IMR-90 (cell line): Measurements from ENCODE around the gene CLPTM1. TPM values are rescaled to one million over a fixed set of nuclear protein-coding genes. Genes with fewer than 3 reads are reported as not detected.

Experiments used
- ATAC-seq: fragments of 200-7000 bp; cut with Tn5 transposase; 2 replicates; pipeline ENCODE4 v1.9.1; 2020; ENCODE audit warnings: low read depth, mild to moderate bottlenecking, moderate library complexity
- BruUV-seq: library from RNA; stranded (reverse); fragments of 400-500 nt; replicated peaks from 2 replicates; lab custom pipeline; 2021; lab: Mats Ljungman, UMichigan
- CTCF ChIA-PET: fragments of 300-600 bp; formaldehyde crosslinking; extraction: SDS; loops from one replicate; lab custom pipeline; 2021; ENCODE audit warnings: antibody characterized with exemption; lab: Yijun Ruan, JAX
- POLR2A ChIA-PET: fragments of 300-600 bp; sonication (Branson Sonifier 250); formaldehyde crosslinking; loops from one replicate; lab custom pipeline; 2022; ENCODE audit warnings: antibody characterized with exemption; ENCODE audit not compliant: unreplicated experiment; lab: Charles Lee
- DNase-seq: peaks from one replicate; pipeline ENCODE4 v3.0.0; 2013
- H2AFZ ChIP-seq: replicated peaks from 2 replicates; pipeline ENCODE3; 2013; ENCODE audit warnings: low read length, mild to moderate bottlenecking; ENCODE audit not compliant: poor library complexity
- H2AK5ac ChIP-seq: 2 replicates; pipeline ENCODE4 v1.6.1; 2013; ENCODE audit warnings: low read depth, low read length, inconsistent platforms
- H2AK9ac ChIP-seq: replicated peaks from 2 replicates; pipeline ENCODE3; 2013; ENCODE audit warnings: mild to moderate bottlenecking, low read depth, low read length, moderate library complexity; ENCODE audit not compliant: poor library complexity
- H2BK120ac ChIP-seq: 2 replicates; pipeline ENCODE4 v1.6.1; 2013; ENCODE audit warnings: low read depth, low read length, inconsistent platforms
- H2BK15ac ChIP-seq: 3 replicates; pipeline ENCODE4 v1.6.1; 2013; ENCODE audit warnings: low read depth, low read length, inconsistent platforms
- H2BK20ac ChIP-seq: 2 replicates; pipeline ENCODE4 v1.6.1; 2013; ENCODE audit warnings: low read depth, mild to moderate bottlenecking, inconsistent platforms, low read length, moderate library complexity
- H2BK5ac ChIP-seq: 2 replicates; pipeline ENCODE4 v1.6.1; 2013; ENCODE audit warnings: mild to moderate bottlenecking, low read depth, low read length, inconsistent platforms; ENCODE audit not compliant: poor library complexity, severe bottlenecking
- H3K14ac ChIP-seq: replicated peaks from 2 replicates; pipeline ENCODE4 v1.6.1; 2013; ENCODE audit warnings: low read depth, low read length, inconsistent platforms
- H3K18ac ChIP-seq: 2 replicates; pipeline ENCODE4 v1.6.1; 2013; ENCODE audit warnings: low read depth, low read length, control low read depth
- H3K23ac ChIP-seq: 2 replicates; pipeline ENCODE4 v1.6.1; 2013; ENCODE audit warnings: low read depth, low read length, inconsistent platforms
- H3K27ac ChIP-seq: 2 replicates; pipeline ENCODE4 v1.5.1; 2013; ENCODE audit warnings: mild to moderate bottlenecking, control low read depth, low read length; ENCODE audit not compliant: insufficient read depth
- H3K27me3 ChIP-seq: 2 replicates; pipeline ENCODE4 v1.6.1; 2013; ENCODE audit warnings: low read length; ENCODE audit not compliant: control insufficient read depth, insufficient read depth
- H3K36me3 ChIP-seq: 2 replicates; pipeline ENCODE4 v1.6.1; 2013; ENCODE audit warnings: low read length, mixed read lengths; ENCODE audit not compliant: control insufficient read depth, insufficient read depth
- H3K4ac ChIP-seq: 2 replicates; pipeline ENCODE4 v1.6.1; 2013; ENCODE audit warnings: low read depth, low read length, inconsistent platforms
- H3K4me1 ChIP-seq: 2 replicates; pipeline ENCODE4 v1.6.1; 2013; ENCODE audit warnings: low read length, mixed read lengths; ENCODE audit not compliant: control insufficient read depth, insufficient read depth
- H3K4me2 ChIP-seq: 2 replicates; pipeline ENCODE4 v1.6.1; 2013; ENCODE audit warnings: low read depth, mild to moderate bottlenecking, control low read depth, low read length, moderate library complexity
- H3K4me3 ChIP-seq: 2 replicates; pipeline ENCODE4 v1.5.1; 2013; ENCODE audit warnings: low read depth, mild to moderate bottlenecking, control low read depth, low read length, moderate library complexity; ENCODE audit not compliant: insufficient read depth
- H3K56ac ChIP-seq: 2 replicates; pipeline ENCODE4 v1.6.1; 2013; ENCODE audit warnings: low read length, inconsistent platforms; ENCODE audit not compliant: insufficient read depth; ENCODE audit errors: extremely low read depth
- H3K79me1 ChIP-seq, 2 experiments: 2 replicates each; pipeline ENCODE4 v1.6.1; 2013; ENCODE audit warnings: low read length in 2 of 2, inconsistent platforms in 1 of 2, low read depth in 1 of 2
- H3K9ac ChIP-seq: 2 replicates; pipeline ENCODE4 v1.6.1; 2013; ENCODE audit warnings: low read depth, low read length, control low read depth
- H3K9me1 ChIP-seq: 2 replicates; pipeline ENCODE4 v1.6.1; 2013; ENCODE audit warnings: low read length, inconsistent platforms; ENCODE audit not compliant: insufficient read depth
- H3K9me3 ChIP-seq: 2 replicates; pipeline ENCODE4 v1.6.1; 2013; ENCODE audit warnings: low read length; ENCODE audit not compliant: control insufficient read depth, insufficient read depth
- H4K20me1 ChIP-seq: 2 replicates; pipeline ENCODE4 v1.6.1; 2013; ENCODE audit warnings: low read length, inconsistent platforms; ENCODE audit not compliant: insufficient read depth
- H4K5ac ChIP-seq: 2 replicates; pipeline ENCODE4 v1.6.1; 2013; ENCODE audit warnings: mild to moderate bottlenecking, low read depth, low read length, control low read depth
- H4K8ac ChIP-seq, 2 experiments: 2 replicates each; pipeline ENCODE4 v1.6.1; 2013; ENCODE audit warnings: low read depth in 2 of 2, low read length in 2 of 2, control low read depth in 1 of 2, inconsistent platforms in 1 of 2
- H4K91ac ChIP-seq: 2 replicates; pipeline ENCODE4 v1.6.1; 2013; ENCODE audit warnings: low read depth, low read length, inconsistent platforms; ENCODE audit not compliant: insufficient read depth
- CHD1 ChIP-seq: IDR thresholded peaks from 2 replicates; pipeline ENCODE4 v1.6.1; 2012; ENCODE audit warnings: low read depth, low read length, improper control_type of control experiment
- CTCF ChIP-seq: conservative IDR thresholded peaks from 2 replicates; pipeline ENCODE4 v1.5.1; 2012; ENCODE audit warnings: mild to moderate bottlenecking, low read depth, low read length, improper control_type of control experiment
- FOS ChIP-seq: fragments of 150-350 bp; IDR thresholded peaks from 2 replicates; pipeline ENCODE4 v1.6.1; 2016; ENCODE audit warnings: low read depth, low read length
- RAD21 ChIP-seq: IDR thresholded peaks from 2 replicates; pipeline ENCODE4 v1.6.1; 2012; ENCODE audit warnings: low read length, improper control_type of control experiment
- RCOR1 ChIP-seq: IDR thresholded peaks from 2 replicates; pipeline ENCODE4 v1.6.1; 2012; ENCODE audit warnings: mild to moderate bottlenecking, low read length, improper control_type of control experiment; ENCODE audit not compliant: insufficient replicate concordance
- SMC3 ChIP-seq: fragments of 150-350 bp; IDR thresholded peaks from 2 replicates; pipeline ENCODE4 v1.6.1; 2016; ENCODE audit warnings: low read depth, mild to moderate bottlenecking, antibody characterized with exemption, low read length, moderate library complexity
- WGBS, 2 experiments: methylation state at CpG; one replicate each; pipeline versions ENCODE4 v1.1.5 to v1.1.7; 2013; ENCODE audit warnings: missing lambda C conversion rate in 2 of 2; ENCODE audit not compliant: insufficient read length in 1 of 2; ENCODE audit errors: extremely low coverage in 2 of 2; 5-methylcytosine and 5-hydroxymethylcytosine counted together
- dilution Hi-C: fragments of 300-500 bp; cut with HindIII; formaldehyde crosslinking; loops from one replicate; pipeline ENCODE4 v1.14.3; 2018; ENCODE audit warnings: low sequenced_read_pairs; ENCODE audit not compliant: unreplicated experiment
- in situ Hi-C: fragments of 300-500 bp; cut with MboI; formaldehyde crosslinking; loops from 3 replicates; pipeline ENCODE4 v1.14.3; 2019; ENCODE audit warnings: low sequenced_read_pairs, inconsistent platforms, mixed read lengths
- intact Hi-C: fragments of 100-400 bp; cut with micrococcal nuclease; formaldehyde crosslinking; loops from 2 replicates; pipeline ENCODE4 v1.10.0; 2022
- polyA plus RNA-seq, 3 experiments: library from polyadenylated mRNA; depleted of rRNA; stranded (reverse); fragments of >200 nt; gene quantifications; 2 replicates each; pipeline ENCODE4 v1.2.3, GENCODE V29; 2012; ENCODE audit warnings: low replicate concordance in 1 of 3
- total RNA-seq: library from RNA; depleted of rRNA; stranded (reverse); fragments of >200 nt; gene quantifications from 2 replicates; pipeline ENCODE4 v1.2.3, GENCODE V29; 2012

Gene CLPTM1
- total and polyA plus RNA-seq, 2 of the 4 experiments (the other 2 are of a cell fraction) = 23.8 to 88.8 TPM

GRCh38 chr19:44988896-44989556, 33.8 kb downstream of the CLPTM1 start:
- ChIA-PET POLR2A (no interaction called here), CTCF (interaction anchor here (0.6 to 1.0 kb wide), 2 partner anchors 10 to 78 kb away, joined by 3 to 4 read pairs; no protein-coding TSS in a partner anchor)
- Histone ChIP-seq H4K20me1 (peaks cover 14% of the 10 kb centered on the region), H2BK15ac (no peak overlapping the region), H4K5ac (no peak overlapping the region), H4K8ac (no peak overlapping the region), H3K79me1 (peaks cover 0 to 8% of the 10 kb centered on the region in 2 experiments; a peak in 1 of 4 replicates), H3K9ac (no peak overlapping the region), H2BK120ac (no peak overlapping the region), H3K9me3 (no peaks in the 10 kb centered on the region), H2BK20ac (no peak overlapping the region), H3K27ac (no peak overlapping the region), H2AK9ac (no peak overlapping the region), H2AK5ac (no peak overlapping the region), H2BK5ac (no peak overlapping the region), H2AFZ (no peak overlapping the region), H3K23ac (no peak overlapping the region), H3K4ac (no peak overlapping the region), H3K14ac (no peak overlapping the region), H3K56ac (no peak overlapping the region), H3K18ac (no peak overlapping the region), H3K4me3 (no peak overlapping the region), H3K36me3 (peaks cover 75% of the 10 kb centered on the region), H4K91ac (no peak overlapping the region), H3K4me1 (no peaks in the 10 kb centered on the region), H3K9me1 (no peaks in the 10 kb centered on the region), H3K27me3 (no peaks in the 10 kb centered on the region), H3K4me2 (no peak overlapping the region)
- dilution Hi-C loops = no loop called here
- TF ChIP-seq SMC3 (peak; percentile 64), CHD1 (no peak), RCOR1 (no peak), CTCF (peak; percentile 65), FOS (no peak), RAD21 (peak; percentile 56)
- no TSS peak for BruUV-seq
- in situ Hi-C loops = no loop called here
- DNase-seq (peak; percentile 62), ATAC-seq (peak; percentile 89)
- WGBS, 2 experiments = 72% methylated on average over 6 of the region's 15 CpGs; no CpG with 5 or more reads in 1 of the 2 experiments
- intact Hi-C loops = no loop called here
